ENCODE results near the gene MACO1.

GRCh38 chr1:25543425-25544242 is 112.9 kb downstream of the MACO1 start, which contains the start of gene LDLRAP1:
- TF ChIP-seq EZH2 (IDR thresholded peaks at IDR 0.05; ENCODE audit: insufficient read depth, poor library complexity, severe bottlenecking): no peak
- TF ChIP-seq EZH2phosphoT487 (IDR thresholded peaks at IDR 0.05; ENCODE audit: insufficient read depth, low read depth): no peak

All from GM23248 (cell line).